WI38 (cell line): ENCODE data around the gene ARSJ.
A peak's percentile ranks its signal among the peaks of the same experiment; 100 is the strongest.

Experiments
- H3K4me3 ChIP-seq: 2 replicates; pipeline ENCODE4 v1.5.1; 2011; ENCODE audit warnings: low read depth, mild to moderate bottlenecking, control low read depth, low read length
- TF ChIP-seq, protein P1 (sequence below): IDR thresholded peaks from 2 replicates; pipeline ENCODE4 v1.5.1; 2012; ENCODE audit warnings: low read depth, mild to moderate bottlenecking, control low read depth, low read length

ARSJ gene

GRCh38 chr4:113979148-113979904 is at the start of gene ARSJ:
ARSJ (minus strand) TSS chr4:113979647; CDS start chr4:113978834, 813 bp downstream.
- TF ChIP-seq, protein P1, sequence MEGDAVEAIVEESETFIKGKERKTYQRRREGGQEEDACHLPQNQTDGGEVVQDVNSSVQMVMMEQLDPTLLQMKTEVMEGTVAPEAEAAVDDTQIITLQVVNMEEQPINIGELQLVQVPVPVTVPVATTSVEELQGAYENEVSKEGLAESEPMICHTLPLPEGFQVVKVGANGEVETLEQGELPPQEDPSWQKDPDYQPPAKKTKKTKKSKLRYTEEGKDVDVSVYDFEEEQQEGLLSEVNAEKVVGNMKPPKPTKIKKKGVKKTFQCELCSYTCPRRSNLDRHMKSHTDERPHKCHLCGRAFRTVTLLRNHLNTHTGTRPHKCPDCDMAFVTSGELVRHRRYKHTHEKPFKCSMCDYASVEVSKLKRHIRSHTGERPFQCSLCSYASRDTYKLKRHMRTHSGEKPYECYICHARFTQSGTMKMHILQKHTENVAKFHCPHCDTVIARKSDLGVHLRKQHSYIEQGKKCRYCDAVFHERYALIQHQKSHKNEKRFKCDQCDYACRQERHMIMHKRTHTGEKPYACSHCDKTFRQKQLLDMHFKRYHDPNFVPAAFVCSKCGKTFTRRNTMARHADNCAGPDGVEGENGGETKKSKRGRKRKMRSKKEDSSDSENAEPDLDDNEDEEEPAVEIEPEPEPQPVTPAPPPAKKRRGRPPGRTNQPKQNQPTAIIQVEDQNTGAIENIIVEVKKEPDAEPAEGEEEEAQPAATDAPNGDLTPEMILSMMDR = no peak
- H3K4me3 ChIP-seq = peak within 1 kb of the TSS; percentile 84

DNA sequence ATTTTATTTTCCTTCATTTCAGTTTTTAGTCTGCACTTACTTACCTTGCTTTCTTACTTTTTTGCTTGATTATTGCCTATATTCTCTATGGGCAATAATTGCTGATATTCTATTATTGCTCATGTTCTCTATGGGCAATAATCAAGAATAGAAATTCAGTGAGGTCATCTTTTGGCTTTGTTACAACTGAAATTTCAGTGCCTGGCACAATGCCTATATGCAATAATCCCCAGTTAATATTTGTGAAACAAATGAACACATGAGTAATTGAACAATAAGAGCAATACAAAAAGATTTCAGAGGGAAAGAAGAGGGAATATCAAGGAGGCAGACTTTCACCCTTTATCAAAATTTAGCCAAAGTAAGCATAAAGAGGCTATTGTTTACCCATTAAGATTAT is 48.6 kb upstream of the ARSJ start:
- TF ChIP-seq, protein P1 = no peak

DNA sequence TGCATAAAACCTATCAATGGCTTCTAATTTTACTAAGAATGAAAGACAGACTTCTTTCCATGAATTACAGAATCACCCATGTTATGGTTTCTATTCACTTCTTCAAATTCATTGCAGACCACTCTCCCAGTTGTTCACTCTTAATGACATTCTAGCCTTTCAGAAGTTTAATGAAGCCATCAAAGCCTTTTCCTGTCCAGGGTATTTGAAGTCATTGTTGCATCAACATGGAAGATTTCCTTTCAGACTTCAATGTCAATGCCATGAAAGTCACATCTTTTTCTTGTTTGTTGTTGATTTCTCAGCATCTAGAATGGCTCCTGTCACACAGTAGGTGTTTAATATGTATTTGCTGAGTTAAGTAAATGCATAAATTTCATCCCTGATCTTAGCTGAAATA is 48.1 kb upstream of the ARSJ start:
- TF ChIP-seq, protein P1 = no peak
- H3K4me3 ChIP-seq = no peak overlapping the region

More for the DNA sequence above, 48.6 kb upstream of the ARSJ start:
- H3K4me3 ChIP-seq = no peak overlapping the region

- H3K4me3 ChIP-seq = no peak overlapping the region
- TF ChIP-seq, protein P1 = no peak
These were observed 47.0 kb upstream of the ARSJ start for GRCh38 chr4:114026447-114026846.

DNA sequence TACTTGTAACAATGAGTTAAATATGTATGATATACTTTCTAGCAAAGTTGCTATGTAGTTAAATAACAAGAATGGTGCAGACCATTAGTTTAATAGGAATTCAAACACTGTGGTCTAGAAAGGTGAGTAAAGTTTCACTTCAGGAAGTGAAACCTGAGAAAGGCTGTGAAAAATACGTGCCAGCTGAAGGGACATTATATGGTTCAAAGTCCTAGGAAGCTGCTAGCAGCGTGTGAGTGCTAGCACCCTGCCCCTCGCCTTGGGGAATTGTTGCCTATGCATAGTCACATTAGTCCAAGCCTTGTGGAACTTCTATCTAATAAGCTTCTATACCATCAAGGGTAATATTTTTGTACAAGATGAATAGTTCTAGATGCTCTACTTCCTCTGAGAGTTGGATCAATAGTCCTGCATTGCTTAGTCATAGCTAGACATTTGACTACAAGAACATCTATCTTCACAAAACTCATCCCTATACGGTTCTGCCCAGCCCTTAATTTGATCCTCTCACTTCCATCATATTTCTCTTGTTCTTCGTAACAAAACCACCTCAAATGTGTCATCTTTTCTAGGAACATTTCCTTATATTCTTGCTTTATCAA is 45.8 kb upstream of the ARSJ start:
- H3K4me3 ChIP-seq = no peak overlapping the region
- TF ChIP-seq, protein P1 = no peak

GRCh38 chr4:114021451-114021850 is 42.0 kb upstream of the ARSJ start:
- TF ChIP-seq, protein P1 = no peak
- no peak overlapping the region for H3K4me3 ChIP-seq

DNA sequence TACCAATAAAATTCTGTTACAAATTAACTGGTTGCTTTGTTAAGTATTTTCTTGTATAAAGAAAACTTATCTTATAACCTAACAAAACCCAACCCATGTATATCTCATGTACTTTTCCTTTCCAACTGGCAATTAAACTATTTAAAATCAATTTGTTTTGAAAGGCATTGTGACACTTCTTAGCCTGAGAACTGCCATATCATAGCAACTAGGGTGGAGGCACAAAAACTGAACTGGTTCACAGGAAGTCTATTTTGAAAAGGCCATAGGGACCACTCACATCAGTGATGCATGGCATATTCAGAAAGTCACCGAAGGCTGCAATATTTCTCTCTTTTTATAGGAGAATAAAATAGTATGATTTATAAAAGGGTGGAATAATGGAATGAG is 40.5 kb upstream of the ARSJ start:
- no peak overlapping the region for H3K4me3 ChIP-seq
- TF ChIP-seq, protein P1 = no peak
